HEK293T (cell line): ENCODE results near the gene VSX1.

Experiments used
- CTCF ChIA-PET: fragments of 350-600 bp; formaldehyde crosslinking; extraction: SDS; loops from one replicate; lab custom pipeline; 2021; ENCODE audit warnings: antibody characterized with exemption, inconsistent platforms; lab: Yijun Ruan, JAX
- POLR2A ChIA-PET: fragments of 350-600 bp; formaldehyde crosslinking; extraction: SDS; loops from one replicate; lab custom pipeline; 2020; ENCODE audit warnings: antibody characterized with exemption, inconsistent platforms; lab: Yijun Ruan, JAX
- DNase-seq: peaks from one replicate; pipeline ENCODE4 v3.0.0; 2012; ENCODE audit warnings: mixed read lengths; ENCODE audit errors: extremely low spot score
- ARNT ChIP-seq: fragments of 450-650 bp; IDR thresholded peaks from 2 replicates; pipeline ENCODE4 v1.6.1; 2017; ENCODE audit warnings: mild to moderate bottlenecking
- BHLHE40 ChIP-seq: fragments of 450-650 bp; IDR thresholded peaks from 2 replicates; pipeline ENCODE4 v1.6.1; 2016; ENCODE audit warnings: mild to moderate bottlenecking, moderate library complexity, borderline replicate concordance
- CTBP1 ChIP-seq: fragments of 450-650 bp; IDR thresholded peaks from 2 replicates; pipeline ENCODE4 v1.6.1; 2016; ENCODE audit warnings: borderline replicate concordance
- ELF4 ChIP-seq: fragments of 450-650 bp; IDR thresholded peaks from 2 replicates; pipeline ENCODE4 v1.6.1; 2017; ENCODE audit warnings: antibody characterized with exemption
- FOXA1 ChIP-seq: fragments of 450-650 bp; IDR thresholded peaks from 2 replicates; pipeline ENCODE4 v1.6.1; 2016; ENCODE audit warnings: mild to moderate bottlenecking
- FOXK2 ChIP-seq: fragments of 450-650 bp; IDR thresholded peaks from 2 replicates; pipeline ENCODE4 v1.6.1; 2016; ENCODE audit warnings: mild to moderate bottlenecking
- FOXM1 ChIP-seq: fragments of 450-650 bp; IDR thresholded peaks from 2 replicates; pipeline ENCODE4 v1.6.1; 2017; ENCODE audit warnings: mild to moderate bottlenecking, borderline replicate concordance
- HDGF ChIP-seq: fragments of 450-650 bp; IDR thresholded peaks from 2 replicates; pipeline ENCODE4 v1.6.1; 2017; ENCODE audit warnings: antibody characterized with exemption, borderline replicate concordance
- L3MBTL2 ChIP-seq: fragments of 450-650 bp; conservative IDR thresholded peaks from 2 replicates; pipeline ENCODE4 v1.6.1; 2016; ENCODE audit warnings: mild to moderate bottlenecking
- LEF1 ChIP-seq: fragments of 450-650 bp; IDR thresholded peaks from 2 replicates; pipeline ENCODE4 v1.6.1; 2017; ENCODE audit warnings: mild to moderate bottlenecking, borderline replicate concordance
- NFRKB ChIP-seq: fragments of 450-650 bp; IDR thresholded peaks from 2 replicates; pipeline ENCODE4 v1.6.1; 2016; ENCODE audit warnings: mild to moderate bottlenecking, moderate library complexity
- SP1 ChIP-seq: fragments of 450-650 bp; IDR thresholded peaks from 2 replicates; pipeline ENCODE4 v1.6.1; 2017
- SUZ12 ChIP-seq: fragments of 450-650 bp; IDR thresholded peaks from 2 replicates; pipeline ENCODE4 v1.6.1; 2016; ENCODE audit warnings: mild to moderate bottlenecking
- TARDBP ChIP-seq: fragments of 450-650 bp; IDR thresholded peaks from 2 replicates; pipeline ENCODE4 v1.6.1; 2016
- ZNF384 ChIP-seq: fragments of 450-650 bp; IDR thresholded peaks from 2 replicates; pipeline ENCODE4 v1.6.1; 2016
- TF ChIP-seq, protein P1 (sequence below): fragments of 450-650 bp; IDR thresholded peaks from 2 replicates; pipeline ENCODE4 v1.6.1; 2016

Gene VSX1

DNA sequence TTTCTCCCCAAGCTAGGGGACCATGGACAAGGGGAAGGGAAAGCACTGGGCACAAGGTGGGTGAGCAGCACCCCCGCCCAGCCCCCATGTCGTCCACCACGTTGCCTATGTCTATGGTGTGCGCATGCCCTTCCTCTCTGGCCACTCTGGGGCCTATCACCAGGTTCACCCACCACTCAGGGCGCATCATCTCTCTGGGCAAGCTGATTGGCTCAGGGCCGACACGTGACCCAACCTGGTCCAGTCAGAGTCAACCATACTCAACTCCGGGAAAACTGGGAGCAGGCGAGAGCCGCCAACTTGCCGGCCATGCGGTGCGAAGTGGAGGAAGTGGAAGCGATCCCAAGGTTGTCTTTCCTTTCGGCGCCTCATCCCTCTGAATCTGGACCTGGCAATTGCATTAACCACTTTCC lies 49.9 kb downstream of the VSX1 start:
- POLR2A ChIA-PET = no interaction called here

DNA sequence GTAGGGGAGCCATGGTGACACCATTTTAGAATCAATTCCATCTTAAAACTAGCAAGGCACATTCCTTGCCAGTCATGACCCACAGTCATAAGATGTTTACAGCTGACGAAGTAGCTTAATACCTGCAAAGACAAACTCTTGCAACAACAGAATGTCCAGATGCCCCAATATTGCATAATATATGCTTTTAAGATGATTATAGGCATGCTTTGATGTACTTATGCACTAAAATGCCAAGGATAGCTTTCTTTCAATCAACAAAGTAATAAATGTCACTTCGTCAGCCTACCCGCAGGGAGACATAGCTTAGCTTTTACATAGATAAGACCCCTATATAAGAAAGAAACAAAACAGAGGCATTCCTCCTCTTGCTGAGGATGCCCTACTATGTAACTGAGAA lies 50.7 kb downstream of the VSX1 start:
- POLR2A ChIA-PET = no interaction called here
- DNase-seq = no peak
- TF ChIP-seq HDGF = no peak
- no peak for TF ChIP-seq SUZ12
- TF ChIP-seq FOXA1 = no peak
- TF ChIP-seq BHLHE40 = no peak
- no peak for TF ChIP-seq NFRKB
- TF ChIP-seq ARNT = no peak
- TF ChIP-seq, protein P1, sequence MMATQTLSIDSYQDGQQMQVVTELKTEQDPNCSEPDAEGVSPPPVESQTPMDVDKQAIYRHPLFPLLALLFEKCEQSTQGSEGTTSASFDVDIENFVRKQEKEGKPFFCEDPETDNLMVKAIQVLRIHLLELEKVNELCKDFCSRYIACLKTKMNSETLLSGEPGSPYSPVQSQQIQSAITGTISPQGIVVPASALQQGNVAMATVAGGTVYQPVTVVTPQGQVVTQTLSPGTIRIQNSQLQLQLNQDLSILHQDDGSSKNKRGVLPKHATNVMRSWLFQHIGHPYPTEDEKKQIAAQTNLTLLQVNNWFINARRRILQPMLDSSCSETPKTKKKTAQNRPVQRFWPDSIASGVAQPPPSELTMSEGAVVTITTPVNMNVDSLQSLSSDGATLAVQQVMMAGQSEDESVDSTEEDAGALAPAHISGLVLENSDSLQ = no peak
- no peak for TF ChIP-seq CTBP1
- CTCF ChIA-PET = no interaction called here

More for the DNA sequence above, 49.9 kb downstream of the VSX1 start:
- no peak for DNase-seq
- CTCF ChIA-PET = no interaction called here
- TF ChIP-seq L3MBTL2 (no peak), HDGF (no peak)

DNA sequence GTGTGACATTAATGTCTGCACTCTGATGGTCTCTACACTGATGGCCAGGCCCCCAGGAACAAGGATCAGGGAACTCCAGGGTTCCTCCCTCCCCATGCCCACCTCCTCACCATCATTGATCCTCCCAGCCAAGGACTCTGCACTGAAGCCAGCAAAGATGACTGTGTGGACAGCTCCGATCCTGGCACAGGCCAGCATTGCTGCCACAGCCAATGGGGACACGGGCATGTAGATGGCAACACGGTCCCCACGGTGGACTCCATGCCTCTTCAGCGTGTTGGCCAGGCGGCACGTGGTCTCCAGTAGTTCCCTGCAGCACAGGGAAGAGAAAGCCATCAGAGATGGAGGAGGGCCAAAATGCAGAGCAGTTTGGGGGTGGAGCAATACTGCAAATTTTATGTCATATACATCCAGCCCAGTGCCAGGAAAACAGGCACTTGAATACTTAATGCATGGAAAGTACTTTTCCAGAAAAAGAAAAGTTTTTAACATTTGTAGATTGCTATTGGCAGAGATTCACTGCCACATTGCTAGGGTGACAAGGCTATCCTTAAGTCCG lies 51.2 kb downstream of the VSX1 start:
- ChIA-PET CTCF (no interaction called here), POLR2A (no interaction called here)
- DNase-seq = no peak
- TF ChIP-seq CTBP1 (no peak), FOXA1 (no peak), BHLHE40 (no peak), FOXM1 (no peak), HDGF (no peak), ZNF384 (no peak), SUZ12 (no peak), ELF4 (no peak), TARDBP (no peak), LEF1 (no peak), SP1 (no peak), L3MBTL2 (no peak), NFRKB (no peak), FOXK2 (no peak)
- TF ChIP-seq, protein P1 = no peak

DNA sequence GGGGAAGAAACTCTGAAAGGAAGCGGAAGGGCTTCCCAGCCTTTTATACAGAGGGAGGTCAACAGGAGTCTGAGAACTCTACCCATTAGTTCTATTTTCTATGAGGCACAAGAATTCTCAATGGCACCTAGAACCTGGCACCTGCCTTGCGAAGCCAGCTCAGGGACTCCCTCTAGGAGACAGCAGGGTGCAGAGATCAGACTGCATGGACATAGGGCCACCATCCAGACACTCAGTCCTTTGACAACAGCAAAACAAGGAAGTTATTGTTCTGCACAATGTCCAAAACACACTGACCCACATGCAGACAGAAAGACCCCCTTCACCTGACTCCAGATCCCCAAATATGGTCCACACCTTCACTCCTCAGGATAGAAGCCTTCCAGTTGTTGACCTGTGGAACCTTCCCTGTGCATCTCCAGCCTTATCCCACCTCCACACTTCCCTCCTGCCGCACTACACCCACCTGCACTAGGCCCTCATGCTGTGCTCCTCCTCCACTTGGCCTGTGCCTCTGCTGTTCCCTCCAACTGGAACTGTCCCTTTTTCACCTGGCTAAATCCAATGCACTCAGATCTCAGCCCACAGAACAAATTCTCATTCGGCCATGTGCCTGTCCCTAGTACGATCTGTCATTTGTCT lies 51.8 kb downstream of the VSX1 start:
- POLR2A ChIA-PET = no interaction called here
- no peak for DNase-seq
- CTCF ChIA-PET = no interaction called here
- no peak for TF ChIP-seq SP1
- TF ChIP-seq, protein P1 = no peak

DNA sequence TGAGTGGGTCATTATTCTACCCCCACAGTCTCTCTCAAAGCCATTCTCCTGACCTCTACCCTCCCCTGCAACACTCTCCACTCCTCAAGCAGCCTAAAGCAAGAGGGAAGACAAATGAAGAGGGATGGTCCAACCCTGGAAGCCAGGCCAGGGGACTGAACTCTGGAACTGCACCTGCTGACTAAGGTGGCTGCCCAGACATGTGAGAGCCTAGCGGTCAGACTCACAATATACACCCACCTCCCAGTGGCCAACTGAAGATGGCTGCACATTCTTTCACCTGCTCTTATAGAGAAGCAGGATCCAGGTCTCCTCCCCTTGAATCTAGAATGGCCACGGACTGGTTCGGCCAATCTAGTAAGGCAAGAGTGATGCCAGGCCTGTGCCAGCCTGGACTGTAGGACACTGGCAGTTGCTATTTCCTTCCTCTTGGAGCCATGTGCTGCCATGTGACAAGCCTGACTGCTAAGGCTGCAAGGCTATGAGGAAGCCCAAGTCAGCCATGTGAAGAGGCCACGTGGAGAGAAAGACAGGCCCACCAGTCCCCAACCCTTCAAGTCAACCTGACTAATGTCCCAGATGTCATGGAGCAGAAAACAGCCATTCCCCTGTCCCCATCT lies 55.8 kb downstream of the VSX1 start:
- CTCF ChIA-PET = no interaction called here
- DNase-seq = no peak
- POLR2A ChIA-PET = no interaction called here
- no peak for TF ChIP-seq CTBP1
- no peak for TF ChIP-seq L3MBTL2
- TF ChIP-seq ELF4 = no peak
- TF ChIP-seq LEF1 = no peak
- no peak for TF ChIP-seq SUZ12
- no peak for TF ChIP-seq ZNF384
- TF ChIP-seq, protein P1 = no peak
- no peak for TF ChIP-seq FOXK2
- TF ChIP-seq FOXM1 = no peak
- no peak for TF ChIP-seq NFRKB
- no peak for TF ChIP-seq TARDBP
- TF ChIP-seq HDGF = no peak
- TF ChIP-seq SP1 = no peak
- no peak for TF ChIP-seq BHLHE40
- no peak for TF ChIP-seq FOXA1
- TF ChIP-seq ARNT = no peak
